NCI-H1048 (cell line): ENCODE results near the gene SIGLEC15.
"Not testable (repeated sequence)": the region's sequence is repeated elsewhere in the genome, so short reads cannot be mapped to it uniquely, and the experiment has no call there.

Experiments
- DNase-seq: peaks from one replicate; lab custom pipeline; 2025; lab: John Stamatoyannopoulos, UW

SIGLEC15 gene

GRCh38 chr18:45844938-45845337 lies 19.5 kb downstream of the SIGLEC15 start:
- no peak for DNase-seq

- no peak for DNase-seq
These were observed 19.9 kb downstream of the SIGLEC15 start for GRCh38 chr18:45845410-45845809.

- no peak for DNase-seq
These were observed 21.6 kb downstream of the SIGLEC15 start for GRCh38 chr18:45847119-45847518.

DNA sequence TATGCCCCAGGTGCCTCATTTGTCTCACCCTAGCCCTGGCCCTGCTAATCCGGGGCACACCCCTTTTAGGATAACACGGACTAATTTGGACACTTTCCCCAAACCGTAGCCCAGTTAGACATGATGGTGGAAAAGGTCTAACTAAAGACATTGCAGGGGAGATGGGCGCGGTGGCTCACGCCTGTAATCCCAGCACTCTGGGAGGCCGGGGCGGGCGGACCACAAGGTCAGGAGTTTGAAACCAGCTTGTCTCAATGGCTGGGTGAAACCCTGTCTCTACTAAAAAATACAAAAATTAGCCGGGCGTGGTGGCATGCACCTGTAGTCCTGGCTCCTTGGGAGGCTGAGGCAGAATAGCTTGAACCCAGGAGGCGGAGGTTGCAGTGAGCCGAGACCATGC lies 23.2 kb downstream of the SIGLEC15 start:
- not testable (repeated sequence) for DNase-seq

GRCh38 chr18:45849529-45849928 lies 24.1 kb downstream of the SIGLEC15 start:
- no peak for DNase-seq

DNA sequence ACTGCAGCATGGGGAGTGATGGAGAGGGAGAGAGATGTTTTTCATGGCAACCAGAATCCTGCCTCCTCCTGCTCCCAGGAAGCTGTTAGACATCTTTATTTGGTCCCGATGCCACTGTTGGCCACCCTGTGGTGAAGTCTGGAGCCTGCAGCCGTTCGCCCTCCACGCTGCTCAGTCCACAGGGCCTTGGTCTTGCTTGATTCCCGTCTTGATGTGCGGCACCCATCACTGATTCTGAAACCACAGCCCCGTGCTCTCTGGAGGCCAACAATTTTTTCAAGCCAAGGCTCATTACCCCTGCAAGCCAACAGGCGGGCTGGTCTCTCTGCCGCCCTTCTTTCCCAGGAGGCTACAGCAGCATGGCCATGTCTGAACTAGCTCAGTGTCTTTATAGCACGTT lies 24.5 kb downstream of the SIGLEC15 start:
- DNase-seq: no peak

GRCh38 chr18:45851161-45851925 lies 25.9 kb downstream of the SIGLEC15 start:
- DNase-seq: no peak

DNA sequence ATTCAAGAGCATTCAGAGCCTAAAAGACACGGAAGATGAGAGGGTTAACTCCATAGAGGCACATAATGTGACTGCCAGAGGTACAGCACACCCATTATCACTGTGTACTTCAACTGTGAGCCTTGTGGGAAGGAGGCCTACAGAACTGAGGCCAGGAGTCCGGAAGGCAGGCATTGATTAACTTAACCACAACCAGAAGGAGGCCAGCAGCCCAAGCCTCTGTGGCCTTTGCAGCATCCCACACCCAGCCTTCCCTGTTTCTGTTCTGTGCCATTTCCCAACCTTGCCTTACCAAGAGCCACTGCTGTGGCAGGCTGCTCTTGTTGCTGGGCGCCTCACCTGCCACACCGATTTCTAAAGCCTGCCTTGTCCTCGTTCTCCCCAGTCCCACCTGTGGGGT lies 27.2 kb downstream of the SIGLEC15 start:
- no peak for DNase-seq

- no peak for DNase-seq
These were observed 28.6 kb downstream of the SIGLEC15 start for GRCh38 chr18:45854036-45854586.

DNA sequence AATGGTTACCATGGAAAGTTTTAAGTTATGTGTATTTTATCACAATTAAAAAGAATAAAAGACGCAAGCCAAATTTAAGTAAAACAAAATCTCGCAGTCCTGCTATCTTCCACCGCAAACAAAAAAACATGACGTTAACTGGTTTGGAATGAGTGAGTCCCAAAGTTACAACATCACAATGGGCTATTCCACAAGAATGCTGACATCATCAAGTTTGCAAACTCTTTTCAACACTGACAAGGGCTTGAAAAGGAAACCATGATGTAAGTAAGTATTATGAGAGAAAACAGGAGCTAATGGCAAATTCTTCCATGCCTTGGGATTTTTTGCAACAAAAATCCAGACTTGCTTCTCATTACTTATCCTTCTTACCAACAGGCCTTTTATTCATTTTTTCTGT lies 31.1 kb downstream of the SIGLEC15 start:
- DNase-seq: no peak

DNA sequence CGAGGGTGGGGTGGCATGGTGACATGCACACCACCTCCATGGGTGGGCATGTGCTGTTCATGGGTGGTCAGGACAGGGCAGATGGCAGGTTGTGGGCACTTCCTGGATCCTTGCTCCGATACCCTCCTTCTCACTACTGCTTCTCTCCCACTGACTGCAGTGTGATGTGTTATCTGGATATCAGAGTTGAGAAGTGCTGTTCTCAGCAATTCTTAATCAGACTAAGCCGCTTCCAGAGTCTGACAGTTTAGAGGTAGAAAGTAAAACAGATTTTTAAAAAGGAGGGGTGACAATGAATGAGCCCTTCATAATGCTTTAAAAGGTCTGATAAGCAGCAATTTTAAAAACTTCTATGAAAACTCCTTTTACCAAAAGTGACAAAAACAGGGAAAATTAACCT lies 33.9 kb downstream of the SIGLEC15 start:
- DNase-seq: no peak

DNA sequence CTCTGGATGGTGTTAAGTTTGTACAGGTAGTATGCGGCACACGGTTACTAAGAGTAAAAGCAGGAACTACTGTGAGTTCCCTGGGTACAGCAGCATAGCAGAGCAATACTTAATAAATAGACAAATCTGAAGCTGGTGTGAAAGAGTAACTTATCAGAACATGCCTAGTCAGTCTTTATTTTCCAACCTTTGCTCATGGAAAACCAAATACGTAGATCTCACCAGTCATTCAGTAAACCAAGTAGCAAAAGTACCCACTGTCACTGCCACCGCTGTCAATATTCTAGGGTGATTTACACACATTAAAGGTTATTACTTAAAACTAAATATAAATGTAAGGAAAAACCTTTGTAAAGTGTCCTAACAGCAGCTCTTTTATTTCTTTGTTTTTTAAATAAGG lies 35.0 kb downstream of the SIGLEC15 start:
- no peak for DNase-seq

DNA sequence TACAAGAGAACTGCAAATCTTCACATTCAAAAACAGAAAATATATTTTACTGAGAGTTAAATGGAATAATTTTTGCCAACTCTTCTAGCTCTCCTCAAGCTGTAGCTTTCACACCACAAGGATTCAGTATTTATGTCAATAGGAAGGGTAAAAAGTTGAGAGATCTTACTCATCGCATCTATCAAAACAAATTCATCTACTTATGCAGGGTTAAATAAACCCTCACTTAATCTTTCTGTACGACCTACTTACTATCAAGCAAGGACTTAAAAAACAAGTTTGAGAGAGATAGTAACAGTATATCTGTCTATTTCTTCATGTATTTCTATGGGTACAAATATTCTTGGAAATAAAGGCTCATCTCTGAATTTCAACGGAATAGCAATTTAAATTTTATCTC lies 35.5 kb downstream of the SIGLEC15 start:
- DNase-seq: no peak

- DNase-seq: no peak
These were observed 36.5 kb downstream of the SIGLEC15 start for GRCh38 chr18:45861926-45862325.

DNA sequence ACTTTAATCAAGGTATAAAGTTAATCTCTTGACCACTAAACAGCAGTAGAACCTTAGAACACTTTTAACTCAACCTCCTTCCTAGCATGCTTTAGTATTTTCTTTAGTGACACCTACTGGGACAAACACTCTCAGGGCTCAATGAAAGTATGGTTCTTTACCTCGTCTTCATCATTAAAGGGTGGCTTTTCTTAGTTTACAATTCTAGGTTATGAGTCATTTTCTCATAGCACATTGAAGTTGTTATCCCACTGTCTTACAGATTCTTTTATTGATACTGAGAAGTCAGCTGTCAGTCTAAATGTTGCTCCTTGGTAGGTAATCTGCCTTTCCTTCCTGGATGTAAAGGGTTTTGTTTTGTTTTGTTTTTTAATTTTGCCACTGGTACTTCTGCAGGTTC lies 38.0 kb downstream of the SIGLEC15 start:
- no peak for DNase-seq

DNA sequence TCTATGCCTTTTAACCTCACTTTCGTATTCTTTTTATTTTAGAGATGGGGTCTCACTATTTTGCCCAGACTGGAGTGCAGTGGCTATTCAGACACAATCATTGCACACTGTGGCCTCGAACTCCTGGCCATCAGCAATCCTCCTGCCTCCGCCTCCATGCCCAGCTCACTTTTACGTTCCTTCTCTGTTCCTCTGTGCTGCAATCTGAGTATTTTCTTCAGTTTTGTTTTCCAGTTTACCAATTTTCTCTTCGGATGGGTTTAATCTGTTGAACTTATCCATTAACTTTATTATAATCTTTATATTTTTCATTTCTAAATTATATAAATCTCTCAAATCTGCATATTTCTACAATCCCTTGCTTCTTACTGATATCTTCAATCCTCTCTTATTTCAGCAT lies 38.6 kb downstream of the SIGLEC15 start:
- DNase-seq: no peak

GRCh38 chr18:45865466-45865865 lies 40.0 kb downstream of the SIGLEC15 start:
- no peak for DNase-seq

DNA sequence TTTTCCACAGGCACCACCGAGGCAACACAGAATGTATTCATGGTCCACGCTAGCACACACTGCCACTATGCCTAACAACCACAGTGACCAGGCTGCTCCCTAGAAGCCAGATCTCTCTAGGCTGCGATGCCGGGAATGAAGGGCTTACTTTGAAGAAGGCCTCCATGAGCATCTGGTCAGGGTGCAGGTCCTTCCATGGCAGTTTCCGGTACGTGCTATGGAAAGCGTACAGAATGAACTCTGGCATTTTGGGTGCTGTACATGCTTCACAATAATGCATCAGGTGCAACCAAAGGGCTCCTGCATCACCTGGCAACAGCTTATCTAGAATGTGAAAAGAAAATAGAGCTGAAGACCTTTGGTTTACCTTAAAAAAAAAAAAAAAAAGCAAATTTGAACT lies 44.9 kb downstream of the SIGLEC15 start:
- DNase-seq: no peak

DNA sequence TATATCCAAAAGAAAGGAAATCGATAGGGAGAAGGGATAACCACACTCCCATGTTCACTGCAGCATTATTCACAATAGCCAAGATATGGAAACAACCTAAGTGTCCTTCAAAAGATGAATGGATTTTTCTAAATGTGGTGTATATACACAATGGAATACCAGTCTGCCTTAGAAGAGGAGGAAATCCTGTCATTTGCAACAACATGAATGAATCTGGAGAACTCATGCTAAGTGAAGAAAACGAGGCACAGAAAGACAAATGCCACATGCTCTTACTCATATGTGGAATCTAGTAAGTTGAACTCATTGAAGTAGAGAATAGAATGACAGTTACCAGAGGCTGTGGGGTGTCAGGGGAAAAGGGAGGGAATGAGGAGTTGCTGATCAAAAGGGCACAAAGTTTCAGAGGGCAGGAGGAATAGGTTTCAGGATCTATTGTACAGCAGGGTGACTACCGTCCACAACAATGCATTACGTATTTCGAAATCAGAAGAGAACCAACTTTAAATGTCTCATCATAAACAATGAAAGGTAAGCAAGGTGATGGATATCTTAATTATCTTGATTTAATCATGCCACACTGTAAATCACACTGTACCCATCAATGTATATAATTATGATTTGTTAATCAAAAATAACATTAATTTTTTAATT lies 46.1 kb downstream of the SIGLEC15 start:
- no peak for DNase-seq

- DNase-seq: no peak
These were observed 49.2 kb downstream of the SIGLEC15 start for GRCh38 chr18:45874491-45875184.

- no peak for DNase-seq
These were observed 50.7 kb downstream of the SIGLEC15 start for GRCh38 chr18:45876161-45876560.

GRCh38 chr18:45877403-45877802 lies 51.9 kb downstream of the SIGLEC15 start:
- no peak for DNase-seq
